ENCODE results near the gene LPP. TPM values are rescaled to one million over a fixed set of nuclear protein-coding genes. Genes with fewer than 3 reads are reported as not detected.

Gene LPP
- total and polyA plus RNA-seq, 5 donors from 2014 or later = 14.5 to 102 (median 21.7) TPM

- no peak overlapping the region for H3K4me3 ChIP-seq (ENCODE audit: low read depth, low read length)
- no peak overlapping the region for H3K27ac ChIP-seq (ENCODE audit: insufficient read depth, low read length, poor library complexity, severe bottlenecking)
- Mint-ChIP-seq H3K27me3 (no peaks in the 10 kb centered on the region), H3K36me3 (peaks cover 21% of the 10 kb centered on the region), H3K4me3 (no peak overlapping the region), H3K4me1 (peaks cover 39 to 56% (median 52%) of the 10 kb centered on the region in 4 donors), H3K9me3 (no peaks in the 10 kb centered on the region), H3K27ac (no peak overlapping the region)
- no peaks in the 10 kb centered on the region for H3K27me3 ChIP-seq (ENCODE audit: control insufficient read depth, insufficient read depth, low read length)
- H3K9me3 ChIP-seq (ENCODE audit: control insufficient read depth in 2 of 2, low read length in 2 of 2) = no peaks in the 10 kb centered on the region
- peaks cover 20% of the 10 kb centered on the region for H3K4me1 ChIP-seq (ENCODE audit: control insufficient read depth, insufficient read depth, low read length, poor library complexity, severe bottlenecking)
- peaks cover 3% of the 10 kb centered on the region for H3K36me3 ChIP-seq (ENCODE audit: control insufficient read depth, insufficient read depth, low read length)
- no peak for ATAC-seq (ENCODE audit: low read depth in 2 of 2)
- no peak for DNase-seq
Measured at GRCh38 chr3:188326111-188326510, 172.2 kb downstream of the LPP start.

- ATAC-seq (ENCODE audit: low read depth in 2 of 2) = no peak
- H3K4me3 ChIP-seq (ENCODE audit: low read depth, low read length) = no peak overlapping the region
- peaks cover 3% of the 10 kb centered on the region for H3K36me3 ChIP-seq (ENCODE audit: control insufficient read depth, insufficient read depth, low read length)
- Mint-ChIP-seq H3K4me1 (peaks cover 42 to 57% (median 50%) of the 10 kb centered on the region in 4 donors), H3K27me3 (no peaks in the 10 kb centered on the region), H3K36me3 (peaks cover 21% of the 10 kb centered on the region), H3K9me3 (peaks cover 0 to 2% (median 0%) of the 10 kb centered on the region in 7 donors), H3K27ac (peak overlapping the region in 1 of 3 donors; percentile 7), H3K4me3 (no peak overlapping the region)
- H3K27me3 ChIP-seq (ENCODE audit: control insufficient read depth, insufficient read depth, low read length) = no peaks in the 10 kb centered on the region
- H3K27ac ChIP-seq (ENCODE audit: insufficient read depth, low read length, poor library complexity, severe bottlenecking) = no peak overlapping the region
- peaks cover 20% of the 10 kb centered on the region for H3K4me1 ChIP-seq (ENCODE audit: control insufficient read depth, insufficient read depth, low read length, poor library complexity, severe bottlenecking)
- DNase-seq = no peak
- no peaks in the 10 kb centered on the region for H3K9me3 ChIP-seq (ENCODE audit: control insufficient read depth in 2 of 2, low read length in 2 of 2)
Measured at GRCh38 chr3:188326968-188327367, 173.0 kb downstream of the LPP start.

GRCh38 chr3:188327433-188327832 lies 173.5 kb downstream of the LPP start:
- H3K36me3 Mint-ChIP-seq = peaks cover 21% of the 10 kb centered on the region

GRCh38 chr3:188330138-188330537 lies 176.2 kb downstream of the LPP start:
- H3K36me3 Mint-ChIP-seq = peaks cover 15% of the 10 kb centered on the region
- peak overlapping the region; percentile 38 for H3K4me3 ChIP-seq (ENCODE audit: low read depth, low read length)
- DNase-seq = peak in 1 of 3 donors; percentile 45
- no peaks in the 10 kb centered on the region for H3K9me3 ChIP-seq (ENCODE audit: control insufficient read depth in 2 of 2, low read length in 2 of 2)
- peaks cover 3% of the 10 kb centered on the region for H3K4me1 ChIP-seq (ENCODE audit: control insufficient read depth, insufficient read depth, low read length, poor library complexity, severe bottlenecking)
- H3K4me1 Mint-ChIP-seq = peaks cover 19 to 41% (median 27%) of the 10 kb centered on the region in 4 donors
- peak overlapping the region in 2 of 4 donors; percentile 25 to 33 for H3K4me3 Mint-ChIP-seq
- H3K9me3 Mint-ChIP-seq = peaks cover 0 to 2% (median 0%) of the 10 kb centered on the region in 7 donors
- peak overlapping the region; percentile 0 to 83 (median 21) for H3K27ac Mint-ChIP-seq
- H3K27ac ChIP-seq (ENCODE audit: insufficient read depth, low read length, poor library complexity, severe bottlenecking) = no peak overlapping the region
- H3K27me3 Mint-ChIP-seq = no peaks in the 10 kb centered on the region
- H3K36me3 ChIP-seq (ENCODE audit: control insufficient read depth, insufficient read depth, low read length) = peaks cover 3% of the 10 kb centered on the region
- no peaks in the 10 kb centered on the region for H3K27me3 ChIP-seq (ENCODE audit: control insufficient read depth, insufficient read depth, low read length)
- no peak for ATAC-seq (ENCODE audit: low read depth in 2 of 2)

More at GRCh38 chr3:188327433-188327832, 173.5 kb downstream of the LPP start:
- H3K27ac Mint-ChIP-seq = no peak overlapping the region
- H3K9me3 Mint-ChIP-seq = peaks cover 0 to 2% (median 0%) of the 10 kb centered on the region in 7 donors
- no peak overlapping the region for H3K27ac ChIP-seq (ENCODE audit: insufficient read depth, low read length, poor library complexity, severe bottlenecking)
- H3K4me3 ChIP-seq (ENCODE audit: low read depth, low read length) = no peak overlapping the region
- peaks cover 3% of the 10 kb centered on the region for H3K36me3 ChIP-seq (ENCODE audit: control insufficient read depth, insufficient read depth, low read length)
- no peaks in the 10 kb centered on the region for H3K27me3 Mint-ChIP-seq
- no peaks in the 10 kb centered on the region for H3K27me3 ChIP-seq (ENCODE audit: control insufficient read depth, insufficient read depth, low read length)
- peaks cover 38 to 53% (median 48%) of the 10 kb centered on the region in 4 donors for H3K4me1 Mint-ChIP-seq
- no peaks in the 10 kb centered on the region for H3K9me3 ChIP-seq (ENCODE audit: control insufficient read depth in 2 of 2, low read length in 2 of 2)
- no peak overlapping the region for H3K4me3 Mint-ChIP-seq
- ATAC-seq (ENCODE audit: low read depth in 2 of 2) (no peak), DNase-seq (no peak)
- peaks cover 16% of the 10 kb centered on the region for H3K4me1 ChIP-seq (ENCODE audit: control insufficient read depth, insufficient read depth, low read length, poor library complexity, severe bottlenecking)

- Mint-ChIP-seq H3K36me3 (peaks cover 13% of the 10 kb centered on the region), H3K27ac (peak overlapping the region in 1 of 3 donors; percentile 3), H3K4me1 (peaks cover 19 to 41% (median 26%) of the 10 kb centered on the region in 4 donors), H3K27me3 (no peaks in the 10 kb centered on the region), H3K9me3 (peaks cover 0 to 2% (median 0%) of the 10 kb centered on the region in 7 donors), H3K4me3 (no peak overlapping the region)
- H3K27ac ChIP-seq (ENCODE audit: insufficient read depth, low read length, poor library complexity, severe bottlenecking) = no peak overlapping the region
- DNase-seq = no peak
- no peaks in the 10 kb centered on the region for H3K27me3 ChIP-seq (ENCODE audit: control insufficient read depth, insufficient read depth, low read length)
- H3K4me1 ChIP-seq (ENCODE audit: control insufficient read depth, insufficient read depth, low read length, poor library complexity, severe bottlenecking) = peaks cover 3% of the 10 kb centered on the region
- H3K36me3 ChIP-seq (ENCODE audit: control insufficient read depth, insufficient read depth, low read length) = no peaks in the 10 kb centered on the region
- no peak for ATAC-seq (ENCODE audit: low read depth in 2 of 2)
- no peaks in the 10 kb centered on the region for H3K9me3 ChIP-seq (ENCODE audit: control insufficient read depth in 2 of 2, low read length in 2 of 2)
- no peak overlapping the region for H3K4me3 ChIP-seq (ENCODE audit: low read depth, low read length)
Measured at GRCh38 chr3:188331166-188331565, 177.2 kb downstream of the LPP start.

GRCh38 chr3:188332085-188332484 lies 178.1 kb downstream of the LPP start:
- H3K4me1 ChIP-seq (ENCODE audit: control insufficient read depth, insufficient read depth, low read length, poor library complexity, severe bottlenecking) = peaks cover 3% of the 10 kb centered on the region
- DNase-seq = no peak
- H3K27ac ChIP-seq (ENCODE audit: insufficient read depth, low read length, poor library complexity, severe bottlenecking) = no peak overlapping the region
- H3K36me3 ChIP-seq (ENCODE audit: control insufficient read depth, insufficient read depth, low read length) = no peaks in the 10 kb centered on the region
- Mint-ChIP-seq H3K27ac (no peak overlapping the region), H3K9me3 (peaks cover 0 to 2% (median 0%) of the 10 kb centered on the region in 7 donors), H3K4me1 (peaks cover 19 to 38% (median 26%) of the 10 kb centered on the region in 4 donors), H3K36me3 (peaks cover 11% of the 10 kb centered on the region), H3K27me3 (no peaks in the 10 kb centered on the region), H3K4me3 (no peak overlapping the region)
- H3K9me3 ChIP-seq (ENCODE audit: control insufficient read depth in 2 of 2, low read length in 2 of 2) = no peaks in the 10 kb centered on the region
- no peak overlapping the region for H3K4me3 ChIP-seq (ENCODE audit: low read depth, low read length)
- H3K27me3 ChIP-seq (ENCODE audit: control insufficient read depth, insufficient read depth, low read length) = no peaks in the 10 kb centered on the region
- no peak for ATAC-seq (ENCODE audit: low read depth in 2 of 2)

GRCh38 chr3:188335656-188336055 lies 181.7 kb downstream of the LPP start:
- H3K4me3 Mint-ChIP-seq = no peak overlapping the region
- no peak for DNase-seq
- Histone ChIP-seq H3K4me1 (ENCODE audit: control insufficient read depth, insufficient read depth, low read length, poor library complexity, severe bottlenecking) (no peaks in the 10 kb centered on the region), H3K9me3 (ENCODE audit: control insufficient read depth in 2 of 2, low read length in 2 of 2) (no peaks in the 10 kb centered on the region), H3K27ac (ENCODE audit: insufficient read depth, low read length, poor library complexity, severe bottlenecking) (no peak overlapping the region), H3K36me3 (ENCODE audit: control insufficient read depth, insufficient read depth, low read length) (no peaks in the 10 kb centered on the region), H3K4me3 (ENCODE audit: low read depth, low read length) (no peak overlapping the region), H3K27me3 (ENCODE audit: control insufficient read depth, insufficient read depth, low read length) (no peaks in the 10 kb centered on the region)
- peaks cover 11% of the 10 kb centered on the region for H3K36me3 Mint-ChIP-seq
- peaks cover 19 to 41% (median 26%) of the 10 kb centered on the region in 4 donors for H3K4me1 Mint-ChIP-seq
- ATAC-seq (ENCODE audit: low read depth in 2 of 2) = no peak
- no peak overlapping the region for H3K27ac Mint-ChIP-seq
- H3K9me3 Mint-ChIP-seq = peaks cover 0 to 2% (median 0%) of the 10 kb centered on the region in 7 donors
- peaks cover 4% of the 10 kb centered on the region for H3K27me3 Mint-ChIP-seq

- Mint-ChIP-seq H3K9me3 (peaks cover 0 to 2% (median 0%) of the 10 kb centered on the region in 7 donors), H3K27me3 (peaks cover 4% of the 10 kb centered on the region), H3K36me3 (peaks cover 11% of the 10 kb centered on the region), H3K4me3 (no peak overlapping the region), H3K4me1 (peaks cover 16 to 37% (median 24%) of the 10 kb centered on the region in 4 donors), H3K27ac (no peak overlapping the region)
- H3K4me3 ChIP-seq (ENCODE audit: low read depth, low read length) = no peak overlapping the region
- H3K27ac ChIP-seq (ENCODE audit: insufficient read depth, low read length, poor library complexity, severe bottlenecking) = no peak overlapping the region
- H3K36me3 ChIP-seq (ENCODE audit: control insufficient read depth, insufficient read depth, low read length) = no peaks in the 10 kb centered on the region
- no peak for DNase-seq
- H3K27me3 ChIP-seq (ENCODE audit: control insufficient read depth, insufficient read depth, low read length) = no peaks in the 10 kb centered on the region
- no peaks in the 10 kb centered on the region for H3K4me1 ChIP-seq (ENCODE audit: control insufficient read depth, insufficient read depth, low read length, poor library complexity, severe bottlenecking)
- ATAC-seq (ENCODE audit: low read depth in 2 of 2) = no peak
- no peaks in the 10 kb centered on the region for H3K9me3 ChIP-seq (ENCODE audit: control insufficient read depth in 2 of 2, low read length in 2 of 2)
Measured at GRCh38 chr3:188336178-188336577, 182.2 kb downstream of the LPP start.

Data from CD4-positive, CD25-positive, alpha-beta regulatory T cell (primary cell).